HG02678 (cell line): ENCODE results near the gene RPS19.

Source experiments
- ATAC-seq: cut with Tn5 transposase; IDR thresholded peaks from one replicate; pipeline ENCODE4 v1.9.1; 2021; ENCODE audit warnings: mild to moderate bottlenecking, moderate library complexity; ENCODE audit not compliant: unreplicated experiment

The RPS19 gene

GRCh38 chr19:41897181-41897580, 37.1 kb downstream of the RPS19 start:
- ATAC-seq: no peak

DNA sequence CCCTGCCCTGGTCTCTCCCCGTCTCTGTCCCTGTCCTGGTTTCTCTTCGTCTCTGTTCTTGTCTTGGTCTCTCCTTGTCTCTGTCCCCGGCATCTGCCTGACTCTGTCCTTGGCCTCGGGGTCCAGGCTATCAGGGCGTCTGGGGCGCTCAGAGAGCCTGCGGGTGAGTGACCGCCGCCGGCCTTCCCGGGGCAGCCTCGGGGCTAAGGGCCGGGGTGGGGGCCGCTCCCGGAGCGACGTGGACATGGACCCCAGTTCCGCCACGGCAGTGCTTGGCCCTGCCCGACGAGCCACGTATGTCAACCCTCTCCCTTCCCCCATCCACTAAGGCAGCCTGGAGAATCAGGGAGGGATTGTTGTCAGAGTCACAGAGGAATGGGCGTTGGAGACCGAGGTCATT, 37.8 kb downstream of the RPS19 start:
- ATAC-seq: no peak

DNA sequence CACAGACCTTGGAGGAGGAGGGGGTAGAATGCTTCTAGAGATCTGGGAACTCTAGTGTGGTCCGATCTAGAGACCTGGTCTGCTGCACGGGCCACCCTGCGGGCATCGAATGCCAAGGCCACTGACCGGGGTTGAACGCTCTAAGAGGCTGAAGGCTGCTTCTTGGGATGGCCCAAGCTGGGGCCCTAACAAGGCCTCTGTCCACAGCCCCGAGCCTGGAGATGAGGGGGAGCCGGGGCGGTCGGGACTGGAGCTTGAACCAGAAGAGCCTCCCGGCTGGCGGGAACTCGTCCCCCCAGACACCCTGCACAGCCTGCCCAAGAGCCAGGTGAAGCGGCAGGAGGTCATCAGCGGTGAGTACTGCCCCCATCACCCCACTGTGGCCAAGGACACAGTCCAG, 38.2 kb downstream of the RPS19 start:
- no peak for ATAC-seq

- ATAC-seq: no peak
Measured at GRCh38 chr19:41901707-41902360, 41.8 kb downstream of the RPS19 start.

DNA sequence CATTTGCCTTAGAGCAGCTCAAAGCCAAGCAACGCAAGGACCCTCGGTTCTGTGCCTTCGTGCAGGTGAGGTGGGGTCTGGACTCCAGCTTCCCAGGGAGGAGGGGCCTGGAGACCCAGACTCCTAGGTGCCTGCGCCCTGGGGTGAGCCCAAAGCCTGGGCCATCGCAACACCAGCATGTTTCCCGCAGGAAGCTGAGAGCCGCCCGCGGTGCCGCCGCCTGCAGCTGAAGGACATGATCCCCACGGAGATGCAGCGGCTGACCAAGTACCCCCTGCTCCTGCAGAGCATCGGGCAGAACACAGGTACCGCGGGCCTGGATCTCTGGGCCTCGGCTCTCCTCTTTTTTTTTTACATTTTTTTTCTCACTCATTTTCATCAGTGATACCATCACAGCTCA, 42.5 kb downstream of the RPS19 start:
- no peak for ATAC-seq

GRCh38 chr19:41903193-41903953, 43.3 kb downstream of the RPS19 start:
- ATAC-seq: no peak

GRCh38 chr19:41904118-41904870, 44.2 kb downstream of the RPS19 start:
- no peak for ATAC-seq

DNA sequence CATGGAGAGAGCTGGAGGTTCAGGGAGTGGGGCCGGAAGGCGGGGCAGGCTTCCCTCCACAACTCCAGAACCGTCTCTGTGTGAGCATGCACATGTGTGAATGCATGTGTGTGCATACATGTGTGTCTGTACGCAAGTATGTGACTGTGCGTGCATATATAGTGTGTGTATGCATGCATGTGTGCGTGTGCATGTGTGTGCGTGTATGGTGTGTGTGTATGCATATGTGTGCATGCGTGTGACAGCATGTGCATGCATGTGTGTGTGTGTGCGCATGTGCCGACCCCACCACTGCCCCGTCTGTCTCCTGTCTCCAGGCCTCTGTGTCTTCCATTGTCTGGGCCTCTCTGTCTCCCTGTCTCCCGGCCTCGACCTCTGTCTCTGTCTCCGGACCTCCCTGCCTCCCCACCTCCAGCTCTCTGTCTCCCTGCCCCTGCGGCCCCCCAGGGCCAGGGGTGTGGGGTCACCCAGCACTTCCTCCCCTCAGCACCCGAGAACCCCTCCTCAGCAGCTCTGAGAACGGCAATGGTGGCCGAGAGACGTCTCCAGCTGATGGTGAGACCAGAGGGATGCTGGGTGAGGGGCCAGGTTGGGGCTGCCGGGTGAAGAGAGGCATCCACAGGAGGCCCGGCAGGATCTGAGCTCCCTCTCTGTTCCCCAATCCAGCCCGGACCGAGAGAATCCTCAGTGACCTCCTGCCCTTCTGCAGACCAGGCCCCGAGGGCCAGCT, 45.4 kb downstream of the RPS19 start:
- no peak for ATAC-seq

DNA sequence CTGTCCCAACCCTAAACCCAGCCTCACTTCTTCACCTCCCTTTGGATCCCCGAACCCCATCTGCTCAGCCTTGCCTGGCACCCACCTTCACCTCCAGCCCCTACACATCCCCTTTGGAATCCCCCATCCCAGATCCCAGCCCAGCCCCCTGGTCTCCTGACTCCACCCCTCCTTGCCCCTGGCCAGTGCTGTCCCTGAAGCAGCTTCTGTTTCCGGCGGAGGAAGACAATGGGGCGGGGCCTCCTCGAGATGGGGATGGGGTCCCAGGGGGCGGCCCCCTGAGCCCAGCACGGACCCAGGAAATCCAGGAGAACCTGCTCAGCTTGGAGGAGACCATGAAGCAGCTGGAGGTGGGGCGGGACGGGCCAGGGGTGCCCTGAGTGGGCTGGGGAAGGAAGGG, 46.2 kb downstream of the RPS19 start:
- no peak for ATAC-seq

- ATAC-seq: no peak
Measured at GRCh38 chr19:41906916-41907680, 47.0 kb downstream of the RPS19 start.

DNA sequence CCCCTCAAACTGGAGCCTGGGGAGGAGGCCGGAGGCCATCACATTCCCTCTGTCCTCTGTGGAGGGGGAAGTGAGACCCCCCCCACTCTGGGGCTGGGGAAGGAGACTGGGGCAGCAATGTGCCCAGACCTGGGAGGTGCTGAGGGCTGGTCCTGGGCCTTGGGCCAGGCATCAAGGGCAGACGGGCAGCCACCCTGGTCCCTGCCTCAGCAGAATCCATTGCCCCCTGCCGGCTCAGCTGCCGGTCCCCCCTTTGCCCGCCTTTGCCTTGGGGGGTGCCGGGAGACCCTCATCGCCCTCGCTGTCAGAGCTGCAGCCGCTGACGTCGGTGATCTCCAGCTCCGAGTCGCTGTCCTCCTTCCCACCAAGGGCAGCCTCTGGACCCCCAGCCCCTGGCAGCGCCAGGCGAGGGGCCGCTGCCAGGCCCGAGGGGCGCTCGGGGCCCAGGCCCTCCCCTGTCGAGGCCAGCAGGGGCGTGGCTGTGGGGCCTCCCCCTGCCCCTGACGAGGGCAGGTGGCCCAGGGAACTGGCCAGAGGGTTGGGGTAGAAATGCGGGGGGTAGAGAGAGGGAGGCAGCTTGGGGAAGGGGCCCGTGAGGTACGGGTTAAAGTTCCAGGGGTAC, 48.0 kb downstream of the RPS19 start:
- ATAC-seq: no peak

- no peak for ATAC-seq
Measured at GRCh38 chr19:41908724-41909464, 48.8 kb downstream of the RPS19 start.

DNA sequence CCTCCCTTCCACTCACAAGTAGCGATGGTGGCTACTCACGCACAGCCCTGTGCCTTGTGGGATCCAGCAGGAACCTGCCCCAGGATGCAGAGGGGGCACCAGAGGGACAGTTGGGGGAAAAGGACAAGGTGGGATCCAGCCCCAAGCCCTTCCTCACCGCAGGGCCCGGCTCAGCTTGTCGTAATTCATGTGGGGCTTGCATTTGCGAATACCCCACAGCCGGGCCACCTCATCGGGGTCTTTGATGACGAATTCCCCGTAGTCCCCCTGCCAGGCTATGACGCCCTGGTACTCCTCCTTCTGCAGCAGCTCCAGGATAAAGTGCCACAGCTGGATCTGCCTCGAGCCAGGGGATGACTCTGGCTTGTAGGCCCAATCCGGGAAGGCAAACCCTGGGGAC, 49.7 kb downstream of the RPS19 start:
- ATAC-seq: no peak

DNA sequence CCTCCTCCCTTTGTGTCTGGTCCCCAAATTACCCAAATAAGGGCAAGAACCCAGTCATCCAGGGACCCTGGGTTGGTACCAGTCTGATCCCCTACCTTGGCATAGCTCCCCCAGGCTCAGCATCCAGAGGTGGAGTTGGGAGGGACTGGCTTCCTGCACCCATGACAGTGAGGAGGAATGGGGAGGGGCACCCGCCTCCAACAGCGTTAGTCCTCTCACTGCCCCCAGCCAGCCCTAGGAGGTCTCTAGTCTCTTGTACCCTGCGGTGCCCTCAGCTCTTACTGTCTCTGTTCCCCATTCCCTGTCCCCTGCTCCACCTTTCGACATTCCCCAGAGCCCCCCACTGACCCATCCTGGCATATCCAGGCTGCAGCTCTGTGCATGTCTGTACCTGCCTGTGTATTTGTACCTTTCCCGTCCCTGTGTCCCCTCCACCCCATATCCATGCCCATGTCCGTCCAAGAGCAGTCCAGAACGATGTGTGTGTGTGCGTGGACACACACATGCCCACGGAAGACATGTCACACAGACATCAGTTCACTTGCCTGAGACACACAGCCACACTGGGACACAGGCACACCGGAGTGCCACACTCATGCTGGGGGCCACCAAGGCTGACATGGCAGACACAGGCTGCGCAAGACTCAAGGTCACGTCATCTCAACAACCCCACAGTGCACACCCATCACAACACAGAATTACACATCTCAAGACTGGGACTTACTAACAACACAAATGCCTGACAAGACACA, 50.4 kb downstream of the RPS19 start:
- no peak for ATAC-seq

DNA sequence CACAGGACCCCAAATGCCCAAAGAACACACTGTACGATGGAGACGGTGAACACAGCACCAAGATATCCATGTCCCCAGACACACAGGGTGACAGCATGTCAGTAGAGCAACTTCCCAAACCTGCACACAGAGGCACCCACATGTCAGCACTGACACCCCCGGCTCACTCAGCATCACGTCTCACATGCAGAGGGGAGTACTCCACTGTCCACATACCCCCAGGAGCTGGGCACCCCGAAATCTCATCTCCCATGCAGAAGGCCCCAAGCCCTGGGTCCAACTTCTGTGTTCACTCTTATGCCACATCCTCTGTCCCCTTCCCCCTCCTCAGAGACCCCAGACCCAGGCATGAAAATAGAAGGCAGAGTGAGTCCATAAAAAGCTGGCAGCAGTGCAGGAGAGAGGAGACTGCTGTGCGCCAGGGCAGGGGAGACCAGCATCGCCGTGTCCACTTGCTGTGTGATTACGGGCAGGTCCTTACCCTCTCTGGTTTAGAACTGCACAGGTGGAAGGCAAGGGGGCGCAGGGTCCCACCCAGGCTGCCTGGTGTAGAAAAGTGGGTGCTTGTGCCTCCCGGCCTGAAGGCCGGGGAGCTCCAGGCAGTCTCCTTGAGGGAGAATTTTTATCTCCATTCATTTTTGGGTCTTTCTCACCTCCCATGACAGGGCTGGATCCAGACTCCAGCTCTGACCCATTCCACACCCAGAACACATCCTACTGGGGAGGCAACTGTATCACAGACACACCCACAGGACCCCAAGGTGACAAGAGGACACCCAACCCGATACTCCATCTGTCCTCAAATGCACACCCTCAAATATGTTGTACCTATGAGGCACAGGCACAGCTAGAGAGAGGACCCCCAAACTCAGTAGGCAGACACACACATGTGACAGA, 51.2 kb downstream of the RPS19 start:
- no peak for ATAC-seq

DNA sequence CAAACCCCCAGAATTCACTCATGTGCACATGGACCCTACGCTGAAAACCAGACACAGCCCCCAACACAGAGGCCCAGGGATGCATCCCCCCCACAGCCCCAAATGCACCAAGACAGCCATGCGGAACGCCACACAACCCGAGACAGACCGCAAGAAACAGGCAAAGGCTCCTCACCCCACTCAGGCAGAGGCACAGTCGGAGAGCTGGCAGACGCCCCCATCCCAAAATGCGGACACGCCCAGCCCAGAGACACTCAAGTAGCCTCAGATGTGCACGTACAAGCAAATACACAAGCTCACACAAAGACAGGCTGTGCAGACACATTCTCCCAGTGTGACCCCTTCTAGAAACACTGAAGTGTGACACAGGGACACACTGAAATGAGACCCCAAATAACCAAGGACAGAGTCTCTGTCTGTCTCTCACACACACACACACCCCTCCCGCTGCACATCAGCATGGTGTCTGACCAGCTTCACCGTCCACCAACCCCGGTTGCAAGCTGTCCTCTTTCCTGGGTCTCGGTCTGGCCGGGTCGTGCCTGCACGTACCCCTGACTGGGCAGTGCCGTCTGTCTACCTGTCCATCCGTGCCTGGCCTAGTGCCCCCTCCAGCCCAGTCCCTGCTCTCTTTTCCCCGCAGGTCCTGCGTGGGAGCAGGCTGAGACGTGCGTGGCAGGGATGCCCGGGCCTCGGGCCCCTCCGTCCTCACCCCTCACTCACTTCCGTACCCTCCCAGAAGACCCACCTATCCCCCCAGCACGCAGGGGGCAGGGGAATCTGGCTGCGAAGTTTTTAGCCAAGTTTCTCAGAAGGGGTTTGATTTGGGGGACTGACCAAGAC, 52.1 kb downstream of the RPS19 start:
- ATAC-seq: no peak
